ENCODE data around the gene CADM1. TPM values are rescaled to one million over a fixed set of nuclear protein-coding genes. Genes with fewer than 3 reads are reported as not detected.

CADM1 gene
- total RNA-seq, 1 experiment from 2014 or later = 0.79 TPM

GRCh38 chr11:115267871-115268270 is 236.3 kb downstream of the CADM1 start:
- no peak overlapping the region for H2AFZ ChIP-seq (ENCODE audit: low read depth, low read length, poor library complexity, severe bottlenecking)
- RAD21 ChIA-PET (ENCODE audit: low non-redundant PET in 1 of 2, low total read pairs in 2 of 2, uncharacterized antibody in 2 of 2, unreplicated experiment in 2 of 2) = no interaction called here
- CTCF ChIA-PET = no interaction called here
- DNase-seq (ENCODE audit: low read depth, low spot score) = no peak
- H3K9me3 ChIP-seq (ENCODE audit: control insufficient read depth in 1 of 2, insufficient read depth in 1 of 2, low read depth in 1 of 2, low read length in 2 of 2) = peaks cover 0 to 5% of the 10 kb centered on the region in 2 experiments; a peak in 2 of 4 replicates
- no peak overlapping the region for H3K4me3 ChIP-seq (replicated peaks in 1 of 2; ENCODE audit: low read depth in 1 of 2, low read length in 2 of 2)
- no peaks in the 10 kb centered on the region for H3K4me1 ChIP-seq (ENCODE audit: control insufficient read depth in 1 of 2, insufficient read depth in 2 of 2, low read length in 2 of 2)
- H3K27ac ChIP-seq (ENCODE audit: low read depth, low read length) = no peak overlapping the region
- no peak for ATAC-seq
- H3K9me2 ChIP-seq (ENCODE audit: insufficient read depth) = no peaks in the 10 kb centered on the region
- no peaks in the 10 kb centered on the region for H3K79me2 ChIP-seq (ENCODE audit: insufficient read depth, low read length)
- no peaks in the 10 kb centered on the region for H3K36me3 ChIP-seq (ENCODE audit: control insufficient read depth in 1 of 2, insufficient read depth in 2 of 2, low read length in 2 of 2)
- BruUV-seq (replicated peaks) = no TSS peak
- H3K27me3 ChIP-seq (ENCODE audit: insufficient read depth, low read length) = no peaks in the 10 kb centered on the region
- intact Hi-C loops (cut with micrococcal nuclease) = no loop called here
- H4K20me1 ChIP-seq (ENCODE audit: insufficient read depth) = no peaks in the 10 kb centered on the region
- POLR2A ChIA-PET = no interaction called here
- H3K9ac ChIP-seq (ENCODE audit: low read length) = no peak overlapping the region
- TF ChIP-seq CTCF (IDR thresholded peaks at IDR 0.05 in 2 of 3, conservative IDR thresholded peaks at IDR 0.05 in 1 of 3; ENCODE audit: borderline replicate concordance in 1 of 3, insufficient read depth in 1 of 3, low read depth in 2 of 3, low read length in 2 of 3) = no peak
- no peak overlapping the region for H3K4me2 ChIP-seq (ENCODE audit: low read length)

GRCh38 chr11:115267238-115267781 is 236.9 kb downstream of the CADM1 start:
- no peaks in the 10 kb centered on the region for H3K9me2 ChIP-seq (ENCODE audit: insufficient read depth)
- H3K4me3 ChIP-seq (replicated peaks in 1 of 2; ENCODE audit: low read depth in 1 of 2, low read length in 2 of 2) = no peak overlapping the region
- H3K9me3 ChIP-seq (ENCODE audit: control insufficient read depth in 1 of 2, insufficient read depth in 1 of 2, low read depth in 1 of 2, low read length in 2 of 2) = peaks cover 0 to 5% of the 10 kb centered on the region in 2 experiments; a peak in 2 of 4 replicates
- H2AFZ ChIP-seq (ENCODE audit: low read depth, low read length, poor library complexity, severe bottlenecking) = no peak overlapping the region
- no peak overlapping the region for H3K4me2 ChIP-seq (ENCODE audit: low read length)
- POLR2A ChIA-PET = no interaction called here
- CTCF ChIA-PET = no interaction called here
- no peak overlapping the region for H3K27ac ChIP-seq (ENCODE audit: low read depth, low read length)
- BruUV-seq (replicated peaks) = no TSS peak
- ATAC-seq (no peak), DNase-seq (ENCODE audit: low read depth, low spot score) (no peak)
- no peak for TF ChIP-seq POLR2A (IDR thresholded peaks at IDR 0.05; ENCODE audit: borderline replicate concordance, extremely low read depth, insufficient read depth, insufficient read length)
- H3K4me1 ChIP-seq (ENCODE audit: control insufficient read depth in 1 of 2, insufficient read depth in 2 of 2, low read length in 2 of 2) = no peaks in the 10 kb centered on the region
- no peaks in the 10 kb centered on the region for H3K27me3 ChIP-seq (ENCODE audit: insufficient read depth, low read length)
- RAD21 ChIA-PET (ENCODE audit: low non-redundant PET in 1 of 2, low total read pairs in 2 of 2, uncharacterized antibody in 2 of 2, unreplicated experiment in 2 of 2) = no interaction called here
- intact Hi-C loops (cut with micrococcal nuclease) = no loop called here
- H4K20me1 ChIP-seq (ENCODE audit: insufficient read depth) = no peaks in the 10 kb centered on the region
- H3K9ac ChIP-seq (ENCODE audit: low read length) = no peak overlapping the region
- no peaks in the 10 kb centered on the region for H3K36me3 ChIP-seq (ENCODE audit: control insufficient read depth in 1 of 2, insufficient read depth in 2 of 2, low read length in 2 of 2)
- H3K79me2 ChIP-seq (ENCODE audit: insufficient read depth, low read length) = no peaks in the 10 kb centered on the region

Measured in HCT116 (cell line).